ENCODE measurements around the gene PAF1. TPM values are rescaled to one million over a fixed set of nuclear protein-coding genes. Genes with fewer than 3 reads are reported as not detected.
"Not testable (repeated sequence)": the region's sequence is repeated elsewhere in the genome, so short reads cannot be mapped to it uniquely, and the experiment has no call there.

PAF1 gene
- polyA plus RNA-seq, 12 donors, result 33.0 to 65.6 (median 39.1) TPM; not detected in 1

- DNase-seq, result no peak
Observed at GRCh38 chr19:39356073-39356472, 34.8 kb downstream of the PAF1 start.

- no peak for DNase-seq
Observed at GRCh38 chr19:39355253-39355652, 35.7 kb downstream of the PAF1 start.

- DNase-seq, result peak; percentile 49
Observed at GRCh38 chr19:39352381-39353255, 38.3 kb downstream of the PAF1 start.

- DNase-seq, result no peak
Observed at GRCh38 chr19:39351537-39352064, 39.3 kb downstream of the PAF1 start.

GRCh38 chr19:39350156-39350555 lies 40.8 kb downstream of the PAF1 start:
- no peak for DNase-seq

- no peak for DNase-seq
Observed at GRCh38 chr19:39349326-39349725, 41.6 kb downstream of the PAF1 start.

DNA sequence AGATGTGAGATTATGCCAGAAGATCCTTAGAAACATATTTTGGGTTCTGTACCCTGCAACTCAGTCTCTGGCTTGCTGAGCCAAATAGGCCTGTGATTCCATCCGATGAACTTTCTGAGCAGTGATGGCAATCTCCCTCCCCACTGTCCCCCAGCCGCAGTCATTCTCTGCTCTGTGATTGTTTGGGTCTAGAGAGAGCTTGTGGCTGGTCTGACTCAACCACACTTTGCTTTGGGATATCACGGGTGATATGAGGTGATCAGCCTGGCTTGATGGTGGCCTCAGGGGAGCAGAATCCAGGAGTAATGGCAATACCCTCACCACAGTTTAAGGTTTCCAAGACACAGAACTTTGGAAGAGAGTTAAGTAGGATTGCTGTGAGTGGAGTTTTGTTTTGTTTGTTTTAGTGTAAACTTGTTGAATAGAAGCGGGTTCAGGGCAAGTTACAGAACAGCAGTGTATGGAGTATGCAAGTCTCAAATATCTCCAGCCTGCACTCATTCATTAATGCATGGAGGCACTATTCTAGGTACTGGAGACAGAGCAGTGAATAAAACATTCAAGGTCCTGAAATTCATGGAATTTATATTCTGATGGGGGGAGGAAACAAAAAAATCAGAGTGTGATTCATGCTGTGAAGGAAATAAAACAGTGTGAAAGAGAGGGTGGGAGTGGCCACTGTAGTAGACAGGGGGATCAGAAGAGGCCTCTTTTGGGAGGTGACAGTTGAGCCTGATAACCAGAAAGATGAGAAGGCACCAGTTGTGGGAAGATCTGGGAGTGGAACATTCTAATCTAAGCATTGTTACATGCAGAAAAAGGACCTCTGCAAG lies 43.4 kb downstream of the PAF1 start:
- DNase-seq, result no peak

DNA sequence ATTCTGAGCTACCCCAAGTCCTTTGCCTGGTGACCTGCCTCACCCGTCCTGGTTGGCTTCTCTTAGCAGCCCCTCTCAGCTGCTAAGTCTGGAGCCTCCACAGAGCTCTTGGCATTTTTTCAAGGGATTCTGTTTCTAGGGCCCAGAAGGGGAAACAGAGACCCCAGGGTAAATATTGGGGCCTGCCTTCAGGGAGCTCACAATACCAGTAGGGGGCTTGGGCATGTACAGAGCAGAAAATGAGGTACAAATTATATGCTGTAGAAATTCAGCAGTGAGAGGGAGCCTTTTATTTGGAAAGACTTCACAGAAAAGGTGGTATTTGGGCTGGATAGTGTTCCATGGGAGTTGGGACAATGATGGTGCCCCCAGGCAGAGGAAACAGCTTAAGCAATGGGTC lies 45.0 kb downstream of the PAF1 start:
- DNase-seq, result no peak

GRCh38 chr19:39342647-39343305 lies 48.1 kb downstream of the PAF1 start:
- DNase-seq, result no peak

DNA sequence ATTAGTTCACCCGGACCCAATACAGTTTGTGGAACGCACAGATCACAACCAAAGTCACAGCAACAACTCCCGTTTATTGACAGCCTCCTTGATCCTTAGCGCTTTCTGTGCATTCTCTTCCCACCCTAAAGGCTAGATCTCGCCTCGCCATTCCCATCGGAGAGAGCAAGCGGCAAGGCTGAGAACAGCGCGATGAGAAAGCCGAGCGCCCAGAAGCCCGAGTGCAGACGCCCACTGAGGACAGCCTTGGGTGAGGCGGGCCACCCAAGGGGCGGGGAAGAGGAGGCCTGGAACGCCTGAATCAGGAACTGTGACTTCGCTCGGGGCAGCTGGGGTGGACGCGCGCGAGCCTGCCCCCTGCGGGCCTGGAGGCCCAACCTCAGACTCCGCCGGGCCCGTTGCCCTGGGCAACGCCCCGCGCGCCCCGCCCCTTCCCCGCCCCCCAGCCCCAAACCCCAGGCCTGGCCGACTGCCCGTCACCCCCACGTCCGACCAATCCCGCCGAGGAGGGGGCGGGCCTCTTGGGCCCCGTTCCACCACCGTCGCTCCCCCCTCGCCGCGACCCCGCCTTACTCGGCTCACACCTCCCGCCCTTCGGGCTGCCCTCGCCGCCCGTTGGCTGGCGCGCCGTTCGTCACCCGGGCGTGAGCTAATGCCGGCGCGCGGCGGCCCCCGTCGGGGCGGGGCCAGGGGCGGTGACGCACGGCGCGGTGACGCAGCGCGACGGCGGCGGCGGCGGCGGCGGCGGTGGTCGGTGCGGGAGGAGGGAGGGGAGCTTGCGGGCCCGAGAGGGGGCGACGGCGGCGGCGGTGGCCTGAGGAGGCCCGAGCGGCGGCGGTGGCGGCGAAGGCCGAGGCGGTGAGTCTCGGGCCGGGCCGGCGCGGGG lies 48.9 kb downstream of the PAF1 start, which contains the start of gene SAMD4B:
Gene SAMD4B, plus strand, starts transcription at position 703 of the 886 bp plus-strand sequence. CDS start 14,473 bp downstream, outside the sequence.
- DNase-seq, result peak; percentile 98

DNA sequence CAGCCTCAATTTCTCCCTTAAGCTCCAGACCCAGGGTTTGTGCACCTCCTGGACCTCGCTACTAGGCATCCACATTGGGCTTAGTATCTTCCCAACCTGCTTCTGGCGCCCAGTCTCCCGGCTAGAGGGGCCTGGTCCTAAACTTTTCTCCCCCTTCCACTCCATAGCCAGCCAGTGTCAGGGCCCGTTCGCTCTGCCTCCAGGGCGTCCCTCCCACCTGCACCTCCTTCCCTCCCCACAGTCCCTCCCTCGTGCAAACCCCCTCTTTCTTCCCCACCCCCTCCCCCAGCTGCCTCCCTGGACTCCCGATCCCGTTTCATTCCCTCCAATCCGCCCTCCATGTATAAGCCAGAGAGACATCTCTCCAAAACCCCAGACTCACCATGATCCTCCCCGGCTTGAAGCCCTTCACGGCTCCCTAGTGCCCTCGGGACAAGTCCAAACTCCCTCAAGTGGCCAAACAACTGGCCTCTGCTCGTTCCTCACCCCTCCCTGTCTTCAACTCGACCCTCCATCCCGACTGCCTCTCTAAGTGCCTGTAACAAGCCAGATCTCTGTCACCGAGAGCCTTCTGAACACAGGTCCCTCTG lies 49.7 kb downstream of the PAF1 start:
- no peak for DNase-seq

- not testable (repeated sequence) for DNase-seq
Observed at GRCh38 chr19:39340156-39340555, 50.8 kb downstream of the PAF1 start.

- DNase-seq, result no peak
Observed at GRCh38 chr19:39339674-39340073, 51.2 kb downstream of the PAF1 start.

DNA sequence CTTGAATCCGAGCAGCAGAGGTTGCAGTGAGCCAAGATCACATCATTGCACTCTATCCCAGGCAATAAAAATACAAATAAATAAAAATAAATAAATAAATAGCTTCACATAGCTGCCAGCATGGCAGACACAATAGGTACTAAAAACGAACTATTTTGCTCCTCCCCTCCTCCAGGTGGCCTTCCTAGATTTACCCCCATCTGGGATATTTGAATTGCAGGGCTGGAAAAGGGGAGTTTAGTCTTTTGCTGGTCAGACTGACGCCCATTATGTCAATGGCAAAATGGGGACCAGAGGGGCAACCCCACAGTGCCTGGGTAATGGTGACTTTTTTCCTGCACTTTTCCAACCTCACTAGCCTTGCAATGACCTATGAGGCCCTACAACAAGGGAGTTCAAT lies 54.4 kb downstream of the PAF1 start:
- DNase-seq, result no peak

Other genes starting within 250 kb of the PAF1 start
- 1 to 10 TPM in 2 of 12 donors, under 1 TPM in 6, not detected in 4; 0.10 to 1.5 (median 0.17) TPM for gene NCCRP1, start 194.1 kb downstream of the PAF1 start, polyA plus RNA-seq (ENCODE audit: insufficient read length in 12 of 12)
- not detected for gene SYCN, start 186.8 kb downstream of the PAF1 start, polyA plus RNA-seq (ENCODE audit: insufficient read length in 12 of 12)
- gene IFNL3, start 146.1 kb downstream of the PAF1 start, polyA plus RNA-seq (ENCODE audit: insufficient read length in 12 of 12), result not detected
- under 1 TPM in 2 of 12 donors, not detected in 10; 0.12 to 0.17 TPM for gene IFNL4, start 142.2 kb downstream of the PAF1 start, polyA plus RNA-seq (ENCODE audit: insufficient read length in 12 of 12)
- gene IFNL2, start 122.7 kb downstream of the PAF1 start, polyA plus RNA-seq (ENCODE audit: insufficient read length in 12 of 12), result not detected
- gene IFNL1, start 94.7 kb downstream of the PAF1 start, polyA plus RNA-seq (ENCODE audit: insufficient read length in 12 of 12), result not detected
- gene LRFN1, start 70.2 kb downstream of the PAF1 start, polyA plus RNA-seq (ENCODE audit: insufficient read length in 12 of 12), result 1 to 10 TPM in 3 of 12 donors, under 1 TPM in 7, not detected in 2; 0.42 to 2.8 (median 0.61) TPM
- 10 to 100 TPM in 11 of 12 donors, not detected in 1; 12.1 to 31.1 (median 17.8) TPM for gene GMFG, start 55.1 kb downstream of the PAF1 start, polyA plus RNA-seq (ENCODE audit: insufficient read length in 12 of 12)
- 100 to 1,000 TPM in 2 of 12 donors, 10 to 100 TPM in 9, not detected in 1; 57.9 to 191 (median 74.7) TPM for gene SAMD4B, start 48.7 kb downstream of the PAF1 start, polyA plus RNA-seq (ENCODE audit: insufficient read length in 12 of 12)
- gene MED29, start 272 bp upstream of the PAF1 start, polyA plus RNA-seq (ENCODE audit: insufficient read length in 12 of 12), result 10 to 100 TPM in 11 of 12 donors, not detected in 1; 14.8 to 35.2 (median 22.9) TPM
- gene ZFP36, start 15.7 kb upstream of the PAF1 start, polyA plus RNA-seq (ENCODE audit: insufficient read length in 12 of 12), result 100 to 1,000 TPM in 4 of 12 donors, 10 to 100 TPM in 7, not detected in 1; 29.7 to 250 (median 69.4) TPM
- gene PLEKHG2, start 21.6 kb upstream of the PAF1 start, polyA plus RNA-seq (ENCODE audit: insufficient read length in 12 of 12), result 10 to 100 TPM in 11 of 12 donors, not detected in 1; 26.4 to 86.4 (median 47.0) TPM
- gene RPS16, start 44.8 kb upstream of the PAF1 start, polyA plus RNA-seq (ENCODE audit: insufficient read length in 12 of 12), result 1,000 to 10,000 TPM in 10 of 12 donors, 100 to 1,000 TPM in 1, not detected in 1; 937 to 1,979 (median 1,712) TPM
- gene SUPT5H, start 54.5 kb upstream of the PAF1 start, polyA plus RNA-seq (ENCODE audit: insufficient read length in 12 of 12), result 100 to 1,000 TPM in 1 of 12 donors, 10 to 100 TPM in 10, not detected in 1; 74.5 to 113 (median 82.6) TPM
- gene TIMM50, start 89.7 kb upstream of the PAF1 start, polyA plus RNA-seq (ENCODE audit: insufficient read length in 12 of 12), result 10 to 100 TPM in 11 of 12 donors, not detected in 1; 41.6 to 61.9 (median 46.0) TPM
- under 1 TPM in 9 of 12 donors, not detected in 3; 0.08 to 0.25 (median 0.16) TPM for gene DLL3, start 107.8 kb upstream of the PAF1 start, polyA plus RNA-seq (ENCODE audit: insufficient read length in 12 of 12)
- gene SELENOV, start 124.0 kb upstream of the PAF1 start, polyA plus RNA-seq (ENCODE audit: insufficient read length in 12 of 12), result under 1 TPM in 2 of 12 donors, not detected in 10; 0.17 to 0.33 TPM
- gene EID2B, start 141.7 kb upstream of the PAF1 start, polyA plus RNA-seq (ENCODE audit: insufficient read length in 12 of 12), result 1 to 10 TPM in 11 of 12 donors, not detected in 1; 2.0 to 9.7 (median 2.5) TPM
- gene EID2, start 149.1 kb upstream of the PAF1 start, polyA plus RNA-seq (ENCODE audit: insufficient read length in 12 of 12), result 10 to 100 TPM in 7 of 12 donors, 1 to 10 TPM in 4, not detected in 1; 7.5 to 20.2 (median 10.8) TPM
- gene LGALS13, start 211.4 kb upstream of the PAF1 start, polyA plus RNA-seq (ENCODE audit: insufficient read length in 12 of 12), result under 1 TPM in 1 of 12 donors, not detected in 11; 0.33 TPM

Data from muscle of arm (tissue), 12 donors.